GM20000 (cell line): ENCODE results near the gene PWWP2B.

Source experiments
- DNase-seq: peaks from one replicate; pipeline ENCODE4 v3.0.0; 2012; ENCODE audit warnings: low spot score
- TF ChIP-seq, protein P1 (sequence below): IDR thresholded peaks from 2 replicates; pipeline ENCODE4 v1.5.1; 2012; ENCODE audit warnings: mild to moderate bottlenecking, control low read depth; ENCODE audit errors: extremely low read depth, missing control alignments

The PWWP2B gene

GRCh38 chr10:132446195-132446581 lies 49.2 kb downstream of the PWWP2B start:
- no peak for DNase-seq
- TF ChIP-seq, protein P1, sequence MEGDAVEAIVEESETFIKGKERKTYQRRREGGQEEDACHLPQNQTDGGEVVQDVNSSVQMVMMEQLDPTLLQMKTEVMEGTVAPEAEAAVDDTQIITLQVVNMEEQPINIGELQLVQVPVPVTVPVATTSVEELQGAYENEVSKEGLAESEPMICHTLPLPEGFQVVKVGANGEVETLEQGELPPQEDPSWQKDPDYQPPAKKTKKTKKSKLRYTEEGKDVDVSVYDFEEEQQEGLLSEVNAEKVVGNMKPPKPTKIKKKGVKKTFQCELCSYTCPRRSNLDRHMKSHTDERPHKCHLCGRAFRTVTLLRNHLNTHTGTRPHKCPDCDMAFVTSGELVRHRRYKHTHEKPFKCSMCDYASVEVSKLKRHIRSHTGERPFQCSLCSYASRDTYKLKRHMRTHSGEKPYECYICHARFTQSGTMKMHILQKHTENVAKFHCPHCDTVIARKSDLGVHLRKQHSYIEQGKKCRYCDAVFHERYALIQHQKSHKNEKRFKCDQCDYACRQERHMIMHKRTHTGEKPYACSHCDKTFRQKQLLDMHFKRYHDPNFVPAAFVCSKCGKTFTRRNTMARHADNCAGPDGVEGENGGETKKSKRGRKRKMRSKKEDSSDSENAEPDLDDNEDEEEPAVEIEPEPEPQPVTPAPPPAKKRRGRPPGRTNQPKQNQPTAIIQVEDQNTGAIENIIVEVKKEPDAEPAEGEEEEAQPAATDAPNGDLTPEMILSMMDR, result no peak

DNA sequence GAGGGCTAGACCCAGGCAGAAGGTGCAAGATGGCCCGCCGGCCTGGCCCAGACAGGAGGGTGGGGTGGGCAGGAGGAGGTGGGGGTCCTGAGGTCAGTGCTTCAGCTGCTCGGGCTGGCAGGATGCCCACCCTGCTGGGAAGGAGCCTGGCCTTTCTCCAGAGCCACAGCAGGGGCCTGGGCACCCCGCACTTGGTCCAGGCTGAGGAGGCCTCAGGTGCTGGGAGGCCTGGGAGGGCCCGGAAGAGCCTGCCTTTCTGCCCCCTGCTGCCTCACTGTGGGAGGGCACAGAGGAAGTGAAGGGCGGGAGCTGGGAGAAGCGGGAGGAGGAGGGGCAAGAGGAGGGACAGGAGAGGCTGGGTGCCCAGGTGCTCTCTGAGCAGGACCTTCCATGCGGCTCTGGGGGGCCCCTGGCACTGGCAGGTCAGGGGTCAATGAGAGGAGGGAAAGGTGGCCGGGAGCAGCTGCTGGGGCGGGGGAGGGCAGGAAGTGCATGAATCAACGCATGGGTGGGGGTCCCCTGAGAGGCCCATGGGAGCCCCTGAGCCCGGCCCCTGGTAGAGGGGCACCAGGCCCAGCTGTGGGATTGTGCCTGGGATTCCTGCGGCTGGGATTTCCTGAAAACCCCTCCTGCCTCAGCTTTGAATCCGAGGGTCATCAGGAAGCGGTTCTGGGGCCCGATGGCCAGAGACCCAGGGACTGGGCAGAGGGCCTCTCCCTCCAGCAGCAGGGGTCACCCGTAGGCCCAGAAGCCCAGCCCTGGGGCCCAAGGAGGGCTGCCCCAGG lies 49.9 kb downstream of the PWWP2B start:
- TF ChIP-seq, protein P1, result peak; percentile 33
- DNase-seq, result peak; percentile 75

DNA sequence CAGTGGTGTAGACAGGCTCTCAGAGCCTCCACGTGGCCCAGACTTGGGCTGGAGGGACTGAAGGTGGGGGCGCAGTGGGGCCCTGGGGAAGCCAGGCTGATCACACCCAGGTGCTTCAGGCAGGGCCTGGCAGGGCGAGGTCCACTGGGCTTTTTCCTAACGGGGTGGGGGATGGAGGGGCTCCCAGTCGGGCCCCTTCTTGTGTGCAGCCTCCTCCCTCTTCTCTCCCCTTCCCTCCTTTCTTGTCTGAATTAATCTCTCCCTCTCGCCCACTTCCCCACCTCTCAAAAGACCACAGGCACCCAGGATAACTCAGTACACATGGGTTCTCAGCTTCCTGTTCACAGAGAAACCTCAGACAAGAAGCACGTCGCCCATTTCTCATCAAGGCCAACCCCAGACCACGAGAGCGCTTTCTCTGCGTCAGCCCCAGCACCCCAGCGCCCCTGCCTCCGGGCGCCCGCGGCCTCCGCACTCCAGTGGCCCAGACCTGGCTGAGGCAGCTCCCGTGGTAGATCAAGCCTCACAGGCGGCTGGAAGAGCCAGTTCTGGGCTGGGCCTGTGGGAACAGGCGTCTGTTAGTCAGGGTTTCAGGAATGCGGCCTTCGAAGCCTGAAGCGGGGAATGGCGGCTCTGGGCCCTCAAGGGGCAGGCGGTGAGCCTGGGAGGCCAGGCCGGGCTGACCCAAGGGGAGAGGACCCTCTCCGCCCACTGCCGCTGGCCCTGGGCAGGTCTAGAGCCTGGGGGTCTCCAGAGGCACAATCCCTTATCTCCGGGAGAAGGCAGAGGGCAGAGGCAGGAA lies 50.6 kb downstream of the PWWP2B start:
- peak; percentile 56 for DNase-seq
- TF ChIP-seq, protein P1, result no peak

DNA sequence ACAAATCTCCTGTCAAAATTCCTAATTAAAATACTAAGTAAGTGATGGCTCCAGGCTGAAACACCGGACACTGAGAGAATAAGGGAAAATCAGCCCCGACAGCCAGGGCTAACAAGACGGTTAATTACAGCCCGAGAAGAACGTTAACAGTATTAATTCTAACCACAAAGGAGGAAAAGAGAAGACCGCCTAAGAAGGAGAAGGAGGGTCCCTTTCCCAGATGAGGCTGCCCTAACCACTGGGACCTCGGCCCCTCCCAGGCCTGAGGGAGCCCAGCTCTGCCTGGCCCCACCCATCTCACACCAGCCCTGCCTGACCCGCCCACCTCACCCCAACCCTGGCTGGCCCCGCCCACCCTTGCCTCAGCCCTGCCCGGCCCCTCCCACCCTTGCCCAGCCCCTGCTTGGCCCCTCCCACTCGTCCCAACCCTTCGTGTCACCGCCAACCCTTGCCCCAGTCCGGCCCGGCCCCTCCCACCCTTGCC lies 51.3 kb downstream of the PWWP2B start:
- DNase-seq, result peak; percentile 85
- TF ChIP-seq, protein P1, result no peak

DNA sequence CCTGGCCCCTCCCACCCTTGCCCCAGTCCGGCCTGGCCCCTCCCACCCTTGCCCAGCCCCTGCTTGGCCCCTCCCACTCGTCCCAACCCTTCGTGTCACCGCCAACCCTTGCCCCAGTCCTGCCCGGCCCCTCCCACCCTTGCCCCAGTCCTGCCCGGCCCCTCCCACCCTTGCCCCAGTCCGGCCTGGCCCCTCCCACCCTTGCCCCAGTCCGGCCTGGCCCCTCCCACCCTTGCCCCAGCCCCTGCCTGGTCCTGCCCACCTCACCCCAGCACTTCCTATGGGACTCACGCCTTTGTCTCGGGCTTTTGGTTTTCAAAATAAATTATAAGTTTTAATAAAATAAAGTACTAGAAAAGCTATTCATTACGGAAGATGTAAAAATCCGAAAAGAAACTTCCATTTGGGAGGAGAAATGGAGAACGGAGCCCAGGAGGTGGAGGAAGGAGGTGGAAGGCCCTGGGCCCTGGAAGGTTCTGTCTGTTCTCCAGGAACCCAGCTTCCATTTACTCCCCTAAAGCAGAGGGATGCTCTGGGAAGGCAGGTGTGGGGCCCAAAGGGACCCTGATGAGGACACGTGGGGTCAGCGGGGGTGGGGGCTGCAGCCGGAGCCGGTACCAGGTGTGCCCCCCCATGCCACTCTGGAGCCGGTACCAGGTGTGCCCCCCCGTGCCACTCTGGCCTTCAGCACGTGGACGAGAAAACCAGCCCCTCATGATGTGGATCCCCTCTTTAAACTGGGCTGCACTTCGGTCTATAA lies 52.2 kb downstream of the PWWP2B start:
- TF ChIP-seq, protein P1, result no peak
- DNase-seq, result no peak

DNA sequence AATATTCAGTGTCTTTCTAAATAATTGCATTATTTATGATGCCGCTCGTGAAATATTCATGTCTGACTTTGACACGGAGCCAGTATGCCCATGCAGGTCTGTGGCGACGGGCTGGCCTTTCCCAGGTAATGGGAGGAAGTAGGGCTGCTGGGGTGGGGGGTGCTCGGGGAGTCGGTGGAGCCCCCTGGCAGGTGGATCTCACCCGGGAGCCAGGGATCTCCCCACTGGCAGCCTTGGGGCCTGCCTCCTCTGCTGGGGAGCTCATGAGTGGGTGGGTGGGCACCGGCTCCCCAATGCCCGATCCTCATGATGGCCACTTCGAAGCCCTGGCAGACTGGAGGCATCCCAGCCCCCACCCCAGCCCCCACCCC lies 52.8 kb downstream of the PWWP2B start:
- DNase-seq, result no peak
- TF ChIP-seq, protein P1, result no peak
